GM18519 (cell line): ENCODE data around the gene ALPP.
"Not testable (repeated sequence)": the region's sequence is repeated elsewhere in the genome, so short reads cannot be mapped to it uniquely, and the experiment has no call there.

Experiments
- ATAC-seq: cut with Tn5 transposase; IDR thresholded peaks from one replicate; pipeline ENCODE4 v1.9.1; 2021; ENCODE audit warnings: mild to moderate bottlenecking, moderate library complexity; ENCODE audit not compliant: unreplicated experiment, low FRiP score

Gene ALPP

DNA sequence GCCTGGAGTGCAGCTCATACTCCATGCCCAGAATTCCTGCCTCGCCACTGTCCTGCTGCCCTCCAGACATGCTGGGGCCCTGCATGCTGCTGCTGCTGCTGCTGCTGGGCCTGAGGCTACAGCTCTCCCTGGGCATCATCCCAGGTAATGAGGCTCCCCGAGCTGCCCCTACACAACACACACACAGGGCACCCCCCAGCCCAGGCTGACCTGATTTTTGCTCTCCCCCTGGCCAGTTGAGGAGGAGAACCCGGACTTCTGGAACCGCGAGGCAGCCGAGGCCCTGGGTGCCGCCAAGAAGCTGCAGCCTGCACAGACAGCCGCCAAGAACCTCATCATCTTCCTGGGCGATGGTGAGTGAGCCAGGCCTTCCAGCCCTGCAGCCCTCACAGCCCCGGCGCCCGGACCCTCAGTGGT is at the start of gene ALPP:
Gene ALPP (plus strand): TSS at position 17 of the 417 bp plus-strand sequence. CDS start 52 bp downstream, at position 69.
- not testable (repeated sequence) for ATAC-seq

DNA sequence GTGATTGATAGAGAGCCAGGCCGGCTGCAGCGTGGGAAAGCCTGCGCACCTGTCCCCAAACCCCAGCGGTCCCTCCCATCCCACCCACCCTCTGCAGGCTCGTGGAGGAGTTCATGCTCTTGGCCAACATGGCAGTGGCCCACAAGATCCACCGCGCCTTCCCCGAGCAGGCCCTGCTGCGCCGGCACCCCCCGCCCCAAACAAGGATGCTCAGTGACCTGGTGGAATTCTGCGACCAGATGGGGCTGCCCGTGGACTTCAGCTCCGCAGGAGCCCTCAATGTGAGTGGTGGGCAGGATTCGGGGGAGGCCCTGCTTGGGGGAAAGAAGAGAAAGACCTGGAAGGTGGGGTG is 48.9 kb upstream of the ALPP start:
- no peak for ATAC-seq

GRCh38 chr2:232330068-232330999 is 48.2 kb upstream of the ALPP start:
- no peak for ATAC-seq

DNA sequence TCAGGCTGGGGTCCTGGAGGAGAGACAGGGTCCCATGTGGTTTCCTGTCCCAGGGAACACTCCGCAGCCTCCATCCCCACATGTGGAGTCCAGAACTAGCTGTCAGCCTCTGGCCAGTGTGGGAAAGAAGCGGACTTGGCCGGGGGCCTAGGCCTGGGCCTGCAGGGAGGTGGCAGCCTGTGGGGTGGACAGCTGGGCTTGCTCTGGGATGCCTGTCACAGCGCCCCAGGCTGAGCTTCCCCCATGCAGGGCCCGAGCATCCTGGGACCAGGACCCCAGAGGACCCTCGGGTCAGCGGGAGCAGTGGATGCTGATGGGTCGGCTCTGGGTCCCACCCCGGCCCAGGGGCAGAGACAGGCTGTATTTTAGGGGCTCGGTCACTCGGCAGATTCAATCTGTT is 47.5 kb upstream of the ALPP start:
- ATAC-seq: not testable (repeated sequence)

DNA sequence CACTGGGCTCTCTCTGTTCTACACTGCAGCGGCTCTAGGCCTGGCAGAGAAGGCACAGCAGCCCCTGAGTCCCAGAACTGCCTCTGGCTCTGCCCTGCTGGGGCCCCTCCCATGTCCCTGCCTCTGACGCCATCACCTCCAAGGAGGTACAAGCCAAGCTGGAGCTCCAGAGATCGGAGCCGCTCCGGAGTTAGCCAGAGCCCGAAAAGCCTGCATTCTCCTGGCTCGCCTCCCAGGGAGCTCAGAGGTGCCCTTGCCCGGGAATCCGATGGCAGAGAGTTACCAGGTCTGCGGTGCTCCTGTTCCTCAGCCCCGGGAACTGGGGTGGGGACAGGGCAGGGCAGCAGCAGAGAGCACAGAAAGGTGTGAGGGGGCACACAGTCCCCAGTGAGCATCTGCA is 46.9 kb upstream of the ALPP start:
- ATAC-seq: not testable (repeated sequence)

GRCh38 chr2:232332244-232332939 is 46.2 kb upstream of the ALPP start:
- not testable (repeated sequence) for ATAC-seq

GRCh38 chr2:232332940-232333259 is 45.7 kb upstream of the ALPP start:
- ATAC-seq: no peak

DNA sequence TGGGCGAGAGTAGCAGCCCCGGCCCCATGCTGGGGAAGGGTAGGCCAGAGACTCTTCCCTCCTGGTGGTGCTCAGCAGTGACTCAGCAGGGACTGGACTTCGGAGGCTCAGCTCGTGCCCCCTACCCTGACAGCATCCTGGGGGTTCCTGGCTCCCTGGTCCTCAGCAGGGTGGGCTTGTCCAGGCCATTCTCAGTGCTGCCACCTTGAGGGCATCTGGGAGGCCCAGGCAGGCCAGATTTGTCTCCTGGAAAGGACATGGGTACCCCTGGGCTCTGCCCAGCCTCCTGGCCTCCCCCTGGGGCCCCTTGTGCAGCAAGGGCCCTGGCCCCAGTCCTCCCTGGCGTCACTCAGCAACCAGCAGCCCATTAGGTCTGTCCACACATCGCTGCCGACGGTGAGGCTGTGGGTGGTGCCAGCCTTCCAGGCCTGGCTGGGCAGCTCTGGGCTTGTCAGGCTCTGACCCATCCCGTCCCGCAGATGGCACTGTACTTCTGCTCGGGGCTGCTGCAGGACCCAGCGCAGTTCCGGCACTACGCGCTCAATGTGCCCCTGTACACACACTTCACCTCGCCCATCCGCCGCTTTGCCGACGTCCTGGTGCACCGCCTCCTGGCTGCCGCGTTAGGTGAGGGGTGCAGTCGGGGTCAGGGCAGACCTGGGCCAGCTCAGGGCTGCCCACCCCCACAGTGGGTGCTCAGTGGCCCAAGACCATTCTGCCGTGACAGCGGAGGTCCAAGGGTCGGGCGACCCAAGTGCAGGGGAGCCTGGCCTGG is 45.0 kb upstream of the ALPP start:
- no peak for ATAC-seq

DNA sequence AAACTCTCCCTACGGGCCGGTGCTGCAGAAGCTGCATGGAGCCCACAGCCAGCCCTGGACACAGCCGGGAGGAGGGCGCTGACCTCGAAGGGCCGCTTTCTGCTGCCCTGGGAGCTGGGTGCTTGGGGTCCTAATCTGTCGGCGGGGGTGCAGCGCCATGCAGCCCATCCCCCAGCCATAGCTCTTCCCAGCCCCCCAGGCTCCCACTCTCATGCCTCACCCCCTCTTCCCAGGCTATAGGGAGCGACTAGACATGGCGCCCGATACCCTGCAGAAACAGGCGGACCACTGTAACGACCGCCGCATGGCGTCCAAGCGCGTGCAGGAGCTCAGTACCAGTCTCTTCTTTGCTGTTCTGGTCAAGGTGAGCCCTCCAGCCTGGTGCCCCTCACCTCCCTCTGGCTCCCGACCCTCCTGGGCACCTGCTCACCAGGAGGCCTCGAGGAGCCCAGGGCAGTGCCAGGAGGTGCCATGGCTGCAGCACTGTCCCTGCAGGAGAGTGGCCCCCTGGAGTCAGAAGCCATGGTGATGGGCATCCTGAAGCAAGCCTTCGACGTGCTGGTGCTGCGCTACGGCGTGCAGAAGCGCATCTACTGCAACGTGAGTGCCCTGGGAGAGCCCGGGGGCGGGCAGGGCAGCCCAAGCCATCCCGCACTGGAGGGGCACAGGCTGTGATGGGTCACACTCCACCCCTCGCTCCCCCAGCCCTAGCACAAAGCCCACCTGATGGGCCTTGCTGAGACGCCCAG is 44.2 kb upstream of the ALPP start:
- ATAC-seq: not testable (repeated sequence)

DNA sequence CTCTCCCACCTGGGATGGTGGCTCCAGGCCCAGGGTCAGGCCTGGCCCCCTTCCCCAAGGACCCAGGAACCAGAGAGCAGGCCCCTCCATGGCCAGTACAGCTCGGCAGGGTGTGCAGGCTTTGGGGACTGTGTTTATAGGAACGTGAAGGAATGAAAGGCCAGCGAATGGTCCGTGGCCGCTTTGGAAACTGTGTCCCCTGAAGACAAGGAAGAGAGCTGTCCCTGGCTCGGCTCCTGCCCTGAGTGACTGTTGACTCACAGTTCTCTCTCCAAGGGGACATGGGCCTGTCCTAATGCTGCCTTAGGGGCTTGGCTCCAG is 43.7 kb upstream of the ALPP start:
- not testable (repeated sequence) for ATAC-seq

DNA sequence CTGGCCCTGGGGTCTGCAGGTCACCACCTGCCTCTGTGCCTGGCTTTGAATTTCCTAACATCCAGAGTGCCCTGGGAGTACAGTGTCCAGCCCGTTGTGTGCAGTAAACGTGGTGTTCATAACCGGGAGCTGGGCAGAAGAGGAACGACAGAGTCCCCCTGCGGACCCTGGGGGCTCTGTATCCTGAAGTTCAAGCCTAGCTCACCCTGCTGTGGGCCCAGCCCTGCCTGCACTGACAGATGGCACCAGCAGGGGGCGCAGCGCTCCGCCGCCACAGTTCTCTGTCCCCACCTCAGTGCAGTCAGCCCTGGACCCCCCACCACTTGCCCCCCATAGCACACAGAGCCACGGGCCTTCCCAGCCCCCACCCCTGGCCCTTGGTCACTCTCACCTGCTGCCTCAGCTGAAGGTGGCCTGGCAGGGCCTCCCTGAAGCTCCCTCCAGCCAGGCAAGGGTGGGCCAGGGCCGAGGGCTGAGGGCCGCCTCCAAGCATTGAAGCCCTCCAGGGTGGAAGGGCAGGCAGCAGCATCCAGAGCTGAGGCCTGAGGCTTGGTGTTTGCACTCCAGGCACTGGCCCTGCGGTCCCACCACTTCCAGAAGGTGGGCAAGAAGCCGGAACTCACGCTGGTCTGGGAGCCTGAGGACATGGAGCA is 43.2 kb upstream of the ALPP start:
- ATAC-seq: not testable (repeated sequence)

- no peak for ATAC-seq
Measured at GRCh38 chr2:232335859-232336215, 42.7 kb upstream of the ALPP start.

- no peak for ATAC-seq
Measured at GRCh38 chr2:232336241-232336736, 42.3 kb upstream of the ALPP start.

- no peak for ATAC-seq
Measured at GRCh38 chr2:232336981-232337720, 41.4 kb upstream of the ALPP start.

- ATAC-seq: not testable (repeated sequence)
Measured at GRCh38 chr2:232338094-232338758, 40.3 kb upstream of the ALPP start.

- no peak for ATAC-seq
Measured at GRCh38 chr2:232338759-232339106, 39.8 kb upstream of the ALPP start.

- ATAC-seq: no peak
Measured at GRCh38 chr2:232339121-232340081, 39.1 kb upstream of the ALPP start.
